D721Med (cell line): ENCODE measurements around the gene GPR161.

Source experiments
- DNase-seq: peaks from one replicate; pipeline ENCODE4 v3.0.0; 2011; ENCODE audit warnings: low spot score; ENCODE audit not compliant: insufficient read length
- FAIRE-seq: peaks from 2 replicates; lab custom pipeline; 2011; peaks lifted over from hg19 to GRCh38; lab: Jason Lieb, UNC
- TF ChIP-seq, protein P1 (sequence below): IDR thresholded peaks from 2 replicates; pipeline ENCODE4 v1.5.1; 2012; ENCODE audit warnings: mild to moderate bottlenecking, control low read depth; ENCODE audit not compliant: insufficient read depth; ENCODE audit errors: missing control alignments

Gene GPR161

GRCh38 chr1:168099337-168099801 is 37.4 kb downstream of the GPR161 start:
- DNase-seq (no peak), FAIRE-seq (no peak)
- TF ChIP-seq, protein P1, sequence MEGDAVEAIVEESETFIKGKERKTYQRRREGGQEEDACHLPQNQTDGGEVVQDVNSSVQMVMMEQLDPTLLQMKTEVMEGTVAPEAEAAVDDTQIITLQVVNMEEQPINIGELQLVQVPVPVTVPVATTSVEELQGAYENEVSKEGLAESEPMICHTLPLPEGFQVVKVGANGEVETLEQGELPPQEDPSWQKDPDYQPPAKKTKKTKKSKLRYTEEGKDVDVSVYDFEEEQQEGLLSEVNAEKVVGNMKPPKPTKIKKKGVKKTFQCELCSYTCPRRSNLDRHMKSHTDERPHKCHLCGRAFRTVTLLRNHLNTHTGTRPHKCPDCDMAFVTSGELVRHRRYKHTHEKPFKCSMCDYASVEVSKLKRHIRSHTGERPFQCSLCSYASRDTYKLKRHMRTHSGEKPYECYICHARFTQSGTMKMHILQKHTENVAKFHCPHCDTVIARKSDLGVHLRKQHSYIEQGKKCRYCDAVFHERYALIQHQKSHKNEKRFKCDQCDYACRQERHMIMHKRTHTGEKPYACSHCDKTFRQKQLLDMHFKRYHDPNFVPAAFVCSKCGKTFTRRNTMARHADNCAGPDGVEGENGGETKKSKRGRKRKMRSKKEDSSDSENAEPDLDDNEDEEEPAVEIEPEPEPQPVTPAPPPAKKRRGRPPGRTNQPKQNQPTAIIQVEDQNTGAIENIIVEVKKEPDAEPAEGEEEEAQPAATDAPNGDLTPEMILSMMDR = no peak

DNA sequence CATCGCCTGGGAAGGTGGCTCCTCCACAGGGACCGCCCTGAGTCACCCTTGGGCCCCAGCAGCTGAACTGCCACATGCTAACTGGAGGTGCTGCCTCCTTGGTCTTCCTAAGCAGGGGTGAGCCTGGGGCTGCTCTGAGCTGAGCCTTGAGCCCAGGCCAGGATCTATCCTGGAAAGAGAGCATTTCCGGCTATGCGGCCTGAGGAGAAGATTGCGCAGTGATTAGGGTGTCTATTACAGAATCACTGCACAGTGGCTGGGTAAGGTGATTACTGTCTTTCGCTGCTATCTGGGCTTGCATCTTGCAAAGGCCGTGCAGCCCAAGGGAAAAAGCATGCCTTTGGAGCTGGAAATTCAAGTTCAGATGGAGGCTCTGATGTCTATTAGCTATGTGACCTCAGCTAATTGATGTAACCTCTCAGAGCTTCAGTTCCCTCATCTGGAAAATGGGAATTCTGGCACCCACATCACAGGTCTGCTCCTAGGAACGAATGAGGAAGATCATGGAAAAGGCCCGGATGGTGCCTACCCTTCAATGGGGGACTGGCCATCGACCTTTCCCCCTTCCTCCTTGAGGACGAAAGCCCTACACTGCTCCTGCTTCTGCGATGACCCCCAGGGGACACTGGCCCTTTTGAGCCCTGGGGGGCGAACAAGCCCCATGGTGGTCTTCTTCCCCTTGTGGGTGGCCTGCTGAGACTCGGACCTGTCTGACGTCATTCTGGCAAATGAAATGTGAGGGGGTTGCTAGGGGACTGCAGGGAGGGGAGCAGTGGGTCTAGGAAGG is 38.0 kb downstream of the GPR161 start:
- TF ChIP-seq, protein P1 = no peak
- FAIRE-seq = no peak

GRCh38 chr1:168097921-168098528 is 38.7 kb downstream of the GPR161 start:
- FAIRE-seq (no peak), DNase-seq (no peak)
- TF ChIP-seq, protein P1 = no peak

More for the DNA sequence above, 38.0 kb downstream of the GPR161 start:
- no peak for DNase-seq

DNA sequence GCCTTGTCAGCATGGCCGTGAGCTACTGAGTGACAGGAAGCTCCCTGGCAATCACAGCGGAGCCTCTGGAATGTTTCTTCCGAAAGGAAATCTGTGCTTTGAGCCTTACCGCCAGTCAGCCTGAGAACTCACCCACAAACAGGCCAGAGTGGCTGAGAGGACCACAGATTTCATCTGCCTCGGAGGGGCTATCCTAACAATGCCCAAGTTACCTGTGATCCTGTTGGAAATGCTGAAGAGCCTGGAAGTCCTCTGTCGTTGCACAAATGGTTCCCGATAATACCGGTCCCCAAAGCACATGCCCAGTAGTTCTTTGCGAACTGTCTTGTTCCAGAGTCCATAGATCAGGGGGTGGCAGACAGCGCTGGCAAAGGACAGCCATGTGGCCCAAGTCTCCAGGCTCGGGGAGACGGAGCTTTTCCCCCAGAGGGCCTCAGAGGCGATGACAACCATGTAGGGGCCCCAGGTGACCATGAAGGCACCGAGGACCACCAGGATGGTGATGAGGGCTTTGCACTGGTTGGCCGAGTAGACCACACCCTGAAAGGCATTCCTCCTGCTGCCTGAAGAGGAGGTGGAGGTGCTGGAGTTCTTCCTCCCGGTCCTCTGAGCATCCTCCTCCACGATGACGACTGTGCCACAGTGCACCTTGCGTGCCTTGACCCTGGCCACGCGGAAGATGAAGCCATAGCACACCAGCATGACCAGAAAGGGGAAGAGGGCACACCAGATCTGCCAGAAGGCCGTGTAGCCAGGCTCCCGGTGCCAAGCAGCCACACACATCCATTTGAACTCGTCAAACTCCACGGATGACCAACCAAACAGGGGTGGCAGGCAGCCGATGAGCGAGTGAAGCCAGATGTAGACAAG is 40.2 kb downstream of the GPR161 start:
- TF ChIP-seq, protein P1 = no peak
- no peak for DNase-seq
- no peak for FAIRE-seq

GRCh38 chr1:168095476-168095875 is 41.3 kb downstream of the GPR161 start:
- FAIRE-seq (no peak), DNase-seq (no peak)
- TF ChIP-seq, protein P1 = no peak

GRCh38 chr1:168093616-168094015 is 43.1 kb downstream of the GPR161 start:
- DNase-seq (peak; percentile 6), FAIRE-seq (no peak)
- TF ChIP-seq, protein P1 = no peak
